ENCODE data around the gene B4GALT6.

- no peak for TF ChIP-seq POLR2A (IDR thresholded peaks at IDR 0.05)
- TF ChIP-seq CTCF (IDR thresholded peaks at IDR 0.05) = no peak
- no peak for TF ChIP-seq EP300 (IDR thresholded peaks at IDR 0.05)
Observed at GRCh38 chr18:31680831-31681568, 3.4 kb downstream of the B4GALT6 start.
